HG03378 (cell line): ENCODE measurements around the gene DAPK3.
"Not testable (repeated sequence)": the region's sequence is repeated elsewhere in the genome, so short reads cannot be mapped to it uniquely, and the experiment has no call there.

ENCODE experiments used
- ATAC-seq: cut with Tn5 transposase; IDR thresholded peaks from one replicate; pipeline ENCODE4 v1.9.1; 2021; ENCODE audit warnings: mild to moderate bottlenecking, moderate library complexity; ENCODE audit not compliant: unreplicated experiment

Gene DAPK3

DNA sequence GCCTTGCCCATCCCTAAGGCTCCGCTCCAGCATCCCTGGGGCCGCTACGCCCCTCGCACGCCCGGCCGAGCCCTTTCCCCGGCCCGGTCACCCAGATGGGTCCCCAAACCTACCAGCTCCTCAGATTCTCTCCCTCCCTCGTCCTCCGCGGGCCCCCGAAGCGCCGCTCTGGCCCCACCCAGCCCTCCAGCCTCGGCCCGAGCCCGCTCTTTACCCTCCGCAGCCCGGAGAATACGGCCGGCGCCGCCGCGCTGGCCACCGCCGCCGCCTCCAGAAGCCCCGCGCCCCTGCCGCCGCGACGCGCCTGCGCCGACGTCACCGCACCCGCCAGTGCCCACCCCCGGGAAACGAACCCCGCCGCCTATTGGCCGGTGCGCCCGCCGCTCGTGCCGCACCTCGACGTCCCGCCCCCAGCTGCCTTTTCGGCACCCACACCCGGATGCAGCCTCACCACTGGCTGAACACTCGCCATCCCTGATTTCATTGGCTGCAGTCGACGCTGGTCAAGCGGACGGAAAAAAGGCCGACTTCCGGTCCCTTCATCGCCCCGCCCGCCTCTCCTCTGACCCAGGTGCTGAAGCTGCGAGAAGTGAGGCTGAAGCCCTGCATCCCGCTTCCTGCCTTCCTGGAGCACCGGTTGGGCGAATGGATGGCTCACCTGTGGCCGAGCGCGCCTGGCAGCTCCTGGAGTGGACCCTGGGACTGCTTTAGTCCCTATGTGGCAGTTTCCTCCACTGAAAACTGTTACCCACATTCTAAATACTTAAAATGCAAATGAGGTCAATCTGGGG is at the start of gene DAPK3:
TSS of gene DAPK3 (minus strand) at position 292 of the 791 bp plus-strand sequence. CDS start 1,364 bp downstream, outside the sequence.
- peak; percentile 80 for ATAC-seq

DNA sequence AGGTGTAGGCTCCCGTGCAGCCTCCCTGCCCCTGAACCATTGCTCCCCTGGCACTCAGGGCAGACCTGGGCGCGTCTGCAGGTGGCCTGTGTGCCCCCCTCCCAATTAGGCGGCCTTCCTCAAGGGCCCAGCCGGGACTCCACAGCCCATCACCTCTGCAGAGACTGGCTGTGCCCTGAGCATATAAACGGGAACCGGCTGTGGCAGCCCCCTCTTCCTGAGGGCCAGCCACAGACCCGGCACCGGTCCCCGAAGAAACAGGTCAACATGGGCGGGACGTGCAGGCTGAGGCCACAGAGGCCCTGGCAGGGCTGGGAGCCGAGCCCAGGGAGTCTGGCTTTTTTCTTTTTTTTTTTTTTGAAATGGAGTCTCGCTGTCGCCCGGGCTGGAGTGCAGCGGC is 48.7 kb upstream of the DAPK3 start:
- ATAC-seq, result no peak

- no peak for ATAC-seq
Observed at GRCh38 chr19:4018775-4019504, 48.0 kb upstream of the DAPK3 start.

- no peak for ATAC-seq
Observed at GRCh38 chr19:4018140-4018613, 47.3 kb upstream of the DAPK3 start.

GRCh38 chr19:4016903-4017638 is 46.2 kb upstream of the DAPK3 start:
- ATAC-seq, result no peak

GRCh38 chr19:4016486-4016885 is 45.6 kb upstream of the DAPK3 start:
- no peak for ATAC-seq

GRCh38 chr19:4015705-4016402 is 45.0 kb upstream of the DAPK3 start:
- ATAC-seq, result no peak

DNA sequence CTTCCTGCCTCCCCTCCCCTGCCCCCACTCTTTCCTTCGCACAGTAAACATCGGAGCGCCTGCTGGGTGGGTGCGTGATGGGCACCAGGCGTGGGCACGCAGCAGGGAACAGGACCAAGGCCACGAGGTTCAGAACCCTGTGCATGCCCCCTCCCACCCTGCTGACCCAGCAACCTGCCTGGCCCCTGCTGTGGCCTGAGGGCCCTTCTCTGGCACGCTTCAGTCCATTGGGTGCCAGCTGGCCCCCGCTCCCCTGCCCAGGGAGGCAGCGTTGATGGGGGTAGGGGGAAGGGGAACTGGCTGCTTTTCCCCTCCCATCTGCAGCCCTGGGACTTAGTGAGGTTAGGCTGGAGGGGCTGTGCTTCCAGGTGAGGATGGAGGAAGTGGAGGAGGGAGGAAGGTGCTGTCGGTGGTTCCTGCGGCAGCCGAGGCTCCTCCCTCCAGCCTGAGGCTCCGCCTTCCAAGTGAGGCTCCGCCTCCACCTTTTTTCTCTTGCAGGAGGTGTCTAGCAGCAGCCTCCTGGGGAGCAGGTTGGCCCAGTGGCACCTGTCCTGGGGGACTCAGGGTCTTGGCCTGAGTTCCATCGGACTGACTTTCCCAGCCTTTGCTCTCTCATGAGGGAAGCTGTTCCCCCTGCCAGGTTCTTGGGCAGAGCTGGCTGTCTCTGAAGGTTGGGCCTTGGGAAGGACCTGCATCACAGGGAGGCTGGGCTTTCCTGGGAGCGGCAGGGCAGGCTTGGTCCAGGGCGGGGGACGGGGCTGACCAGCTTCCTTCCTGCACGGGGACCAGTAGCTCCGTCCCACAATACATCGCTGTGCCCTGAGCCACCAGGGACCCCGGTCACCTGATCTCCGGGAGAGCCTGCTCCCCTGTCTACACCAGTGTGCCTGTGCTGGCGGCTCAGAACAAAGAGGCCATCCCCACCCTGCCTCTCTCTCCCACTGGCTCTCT is 43.9 kb upstream of the DAPK3 start:
- ATAC-seq, result no peak

DNA sequence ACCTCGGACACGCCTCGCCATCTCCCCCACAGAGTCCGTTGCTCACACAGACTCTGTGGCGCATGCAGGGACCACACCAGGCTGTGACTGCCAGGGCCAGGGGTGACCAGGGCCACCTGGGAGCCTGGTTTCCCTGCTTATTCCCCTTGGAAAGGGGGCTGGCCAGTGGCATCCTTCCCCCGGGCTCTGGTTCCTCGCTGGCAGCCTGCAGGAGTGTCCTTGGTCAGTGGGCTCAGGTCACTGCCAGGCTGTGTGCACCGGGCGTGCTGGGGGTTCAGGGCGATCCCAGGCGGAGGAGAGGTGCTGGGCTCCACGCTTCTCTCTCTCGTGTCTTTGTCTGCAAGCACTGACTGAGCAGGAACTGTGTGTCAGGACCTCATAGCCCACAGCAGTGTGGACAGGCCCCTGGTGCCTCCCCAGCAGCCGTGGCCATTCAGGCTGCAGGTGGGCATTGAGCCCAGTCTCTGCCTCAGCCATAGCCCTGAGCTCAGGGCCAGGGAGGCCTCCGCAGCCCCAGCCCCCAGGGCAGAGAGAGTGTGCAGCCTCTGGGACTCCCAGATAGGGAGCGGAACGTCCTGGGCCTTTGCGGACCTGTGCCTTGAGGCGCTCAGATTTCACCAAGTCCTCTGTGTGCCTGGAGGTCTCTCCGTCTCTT is 43.1 kb upstream of the DAPK3 start:
- ATAC-seq, result no peak

DNA sequence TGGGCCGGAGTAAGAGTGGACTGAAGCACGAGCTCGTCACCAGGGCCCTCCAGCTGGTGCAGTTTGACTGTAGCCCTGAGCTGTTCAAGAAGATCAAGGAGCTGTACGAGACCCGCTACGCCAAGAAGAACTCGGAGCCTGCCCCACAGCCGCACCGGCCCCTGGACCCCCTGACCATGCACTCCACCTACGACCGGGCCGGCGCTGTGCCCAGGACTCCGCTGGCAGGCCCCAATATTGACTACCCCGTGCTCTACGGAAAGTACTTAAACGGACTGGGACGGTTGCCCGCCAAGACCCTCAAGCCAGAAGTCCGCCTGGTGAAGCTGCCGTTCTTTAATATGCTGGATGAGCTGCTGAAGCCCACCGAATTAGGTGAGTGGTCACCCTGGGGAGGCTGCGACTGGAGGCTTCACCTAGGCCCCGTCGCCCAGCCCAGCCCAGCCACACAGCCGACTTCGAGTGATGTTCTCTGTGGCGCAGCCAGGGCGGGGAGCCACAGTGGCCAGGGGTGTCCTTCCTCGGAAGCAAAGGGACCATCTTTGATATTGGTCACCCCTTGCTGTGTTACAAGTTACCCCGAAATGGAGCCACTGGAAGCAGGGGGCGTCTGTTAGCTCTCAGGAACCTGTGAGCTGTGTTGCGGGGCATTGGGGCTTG is 42.2 kb upstream of the DAPK3 start:
- ATAC-seq, result no peak

GRCh38 chr19:4012092-4012974 is 41.4 kb upstream of the DAPK3 start:
- no peak for ATAC-seq

GRCh38 chr19:4011430-4011829 is 40.5 kb upstream of the DAPK3 start:
- ATAC-seq, result not testable (repeated sequence)

- no peak for ATAC-seq
Observed at GRCh38 chr19:4010808-4011110, 39.9 kb upstream of the DAPK3 start.

DNA sequence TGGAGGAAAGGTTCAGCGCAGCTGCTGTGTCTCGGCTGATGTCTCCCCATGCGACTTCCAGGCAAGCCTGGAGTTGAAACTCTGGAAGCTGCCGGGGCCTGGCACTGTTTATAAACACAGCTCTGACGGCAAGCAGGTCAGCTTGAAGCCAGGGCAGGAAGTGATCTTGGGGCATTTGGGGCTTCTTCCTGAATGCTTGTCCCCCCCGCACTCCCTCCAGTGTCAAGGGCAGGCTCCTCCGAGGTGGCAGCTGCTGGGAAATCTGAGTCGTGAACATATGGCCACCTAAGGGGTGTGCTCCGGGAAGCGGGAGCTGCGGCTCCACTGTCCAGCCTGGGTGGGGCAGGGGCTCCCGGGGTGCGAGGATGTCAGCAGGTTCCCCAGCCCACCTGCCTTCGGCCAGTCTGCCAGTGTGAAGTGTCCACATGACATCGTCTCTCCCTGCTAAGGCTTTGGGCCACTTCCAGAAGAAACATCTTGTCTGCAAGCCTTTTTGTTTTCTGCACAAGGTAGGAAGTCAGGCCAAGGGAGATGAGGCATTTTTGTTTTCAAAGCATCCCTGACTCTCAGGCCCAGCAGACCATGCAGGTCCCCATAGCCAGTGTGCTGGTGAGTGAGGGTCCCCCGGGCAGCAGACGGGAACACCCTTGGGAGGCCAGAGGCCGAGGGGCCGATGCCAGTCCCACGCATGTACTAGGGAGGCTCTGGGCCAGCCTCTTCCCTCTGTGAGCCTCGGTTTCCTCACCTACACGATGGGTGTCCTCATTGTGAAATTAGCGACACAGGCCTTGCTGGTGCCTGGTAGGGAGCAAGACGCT is 39.3 kb upstream of the DAPK3 start:
- ATAC-seq, result no peak

GRCh38 chr19:4007836-4008539 is 37.1 kb upstream of the DAPK3 start:
- no peak for ATAC-seq
